ENCODE results near the gene JARID2. TPM values are rescaled to one million over a fixed set of nuclear protein-coding genes. Genes with fewer than 3 reads are reported as not detected.
A peak's percentile ranks its signal among the peaks of the same experiment; 100 is the strongest.

Gene JARID2
- total and polyA plus RNA-seq, 2 of the 13 experiments (the other 11 are each of a cell fraction or from before 2014, with no cell fraction given) = 7.5 to 10.3 TPM

DNA sequence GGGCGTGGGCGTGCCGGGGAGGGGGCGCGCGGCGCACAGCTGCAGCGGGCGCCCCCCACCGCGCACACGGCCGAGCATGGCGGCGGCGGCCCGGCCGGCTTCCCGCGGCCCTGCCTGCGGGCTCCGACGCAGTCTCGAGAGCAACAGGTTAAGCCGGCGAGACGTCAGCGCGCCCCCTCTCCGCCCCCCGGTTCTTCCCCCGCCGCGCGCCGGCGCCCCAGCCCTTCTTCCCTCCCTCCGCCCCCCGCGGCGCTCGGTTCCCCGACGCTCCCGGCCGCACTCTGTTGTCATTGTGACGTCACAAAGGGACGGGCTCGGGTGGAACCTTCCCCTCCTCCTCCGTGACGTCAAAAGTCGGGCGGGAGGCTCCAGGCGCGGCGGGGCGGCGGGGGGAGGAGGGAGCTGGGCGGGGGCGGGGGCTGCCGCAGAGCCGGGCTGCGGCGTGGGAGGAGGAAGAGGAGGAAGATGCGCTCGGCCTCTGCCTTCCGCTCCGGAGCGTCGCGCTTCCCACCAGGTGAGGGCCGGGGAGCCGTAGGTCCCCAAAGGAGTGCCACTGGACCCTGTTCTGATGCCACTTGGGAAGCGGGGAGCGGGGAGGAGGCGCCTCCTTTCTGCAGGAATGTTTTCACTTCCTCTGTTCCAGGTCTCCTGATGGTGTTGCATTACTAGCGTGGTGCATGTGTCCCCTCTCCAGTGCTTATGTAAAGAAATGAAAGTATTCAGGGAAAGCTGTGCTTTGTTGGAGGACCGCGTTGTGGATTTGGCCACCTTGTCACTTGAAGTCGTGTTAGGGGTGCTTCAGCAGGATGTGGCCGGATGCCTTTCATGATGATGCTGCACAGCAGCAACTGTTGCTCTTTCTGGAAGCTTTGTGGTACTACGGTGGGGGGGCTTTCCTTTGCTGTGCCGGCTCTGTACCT lies 2.8 kb downstream of the JARID2 start (continued):
- TF ChIP-seq STAT5B (CRISPR knock-in tag; IDR thresholded peaks at IDR 0.05) = no peak
- no peak for TF ChIP-seq ZNF251 (CRISPR knock-in tag; IDR thresholded peaks at IDR 0.05)
- no peak for TF ChIP-seq CEBPB (IDR thresholded peaks at IDR 0.05; ENCODE audit: borderline replicate concordance, low read depth, low read length)
- TF ChIP-seq, protein P1, sequence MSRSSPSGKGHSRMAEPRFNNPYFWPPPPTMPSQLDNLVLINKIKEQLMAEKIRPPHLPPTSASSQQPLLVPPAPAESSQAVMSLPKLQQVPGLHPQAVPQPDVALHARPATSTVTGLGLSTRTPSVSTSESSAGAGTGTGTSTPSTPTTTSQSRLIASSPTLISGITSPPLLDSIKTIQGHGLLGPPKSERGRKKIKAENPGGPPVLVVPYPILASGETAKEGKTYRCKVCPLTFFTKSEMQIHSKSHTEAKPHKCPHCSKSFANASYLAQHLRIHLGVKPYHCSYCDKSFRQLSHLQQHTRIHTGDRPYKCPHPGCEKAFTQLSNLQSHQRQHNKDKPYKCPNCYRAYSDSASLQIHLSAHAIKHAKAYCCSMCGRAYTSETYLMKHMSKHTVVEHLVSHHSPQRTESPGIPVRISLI (CRISPR knock-in tag; IDR thresholded peaks at IDR 0.05; ENCODE audit: borderline replicate concordance) = no peak
- no peak for TF ChIP-seq ZNF496 (CRISPR knock-in tag; IDR thresholded peaks at IDR 0.05; ENCODE audit: insufficient replicate concordance)
- no peak for TF ChIP-seq TSC22D2 (CRISPR knock-in tag; IDR thresholded peaks at IDR 0.05; ENCODE audit: borderline replicate concordance)
- TF ChIP-seq ONECUT2 (CRISPR knock-in tag; IDR thresholded peaks at IDR 0.05) = no peak
- peak; percentile 39; the same call in 1 of the 2 replicates for TF ChIP-seq ZNF891 (CRISPR knock-in tag; IDR thresholded peaks at IDR 0.05)
- 0 out of 2 replicates have a peak, but pooled peaks have one; percentile 43 for TF ChIP-seq ARID2 (CRISPR knock-in tag; IDR thresholded peaks at IDR 0.05; ENCODE audit: borderline replicate concordance)
- no peak for TF ChIP-seq SRSF4 (IDR thresholded peaks at IDR 0.05; ENCODE audit: low read depth, low read length, poor library complexity, severe bottlenecking)
- TF ChIP-seq, protein P2, sequence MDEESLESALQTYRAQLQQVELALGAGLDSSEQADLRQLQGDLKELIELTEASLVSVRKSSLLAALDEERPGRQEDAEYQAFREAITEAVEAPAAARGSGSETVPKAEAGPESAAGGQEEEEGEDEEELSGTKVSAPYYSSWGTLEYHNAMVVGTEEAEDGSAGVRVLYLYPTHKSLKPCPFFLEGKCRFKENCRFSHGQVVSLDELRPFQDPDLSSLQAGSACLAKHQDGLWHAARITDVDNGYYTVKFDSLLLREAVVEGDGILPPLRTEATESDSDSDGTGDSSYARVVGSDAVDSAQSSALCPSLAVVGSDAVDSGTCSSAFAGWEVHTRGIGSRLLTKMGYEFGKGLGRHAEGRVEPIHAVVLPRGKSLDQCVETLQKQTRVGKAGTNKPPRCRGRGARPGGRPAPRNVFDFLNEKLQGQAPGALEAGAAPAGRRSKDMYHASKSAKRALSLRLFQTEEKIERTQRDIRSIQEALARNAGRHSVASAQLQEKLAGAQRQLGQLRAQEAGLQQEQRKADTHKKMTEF (CRISPR knock-in tag; IDR thresholded peaks at IDR 0.05) = peak; percentile 48; the same call in 1 of the 2 replicates
- no peak for TF ChIP-seq ZSCAN29 (CRISPR knock-in tag; conservative IDR thresholded peaks at IDR 0.05)
- TF ChIP-seq TFDP1 (CRISPR knock-in tag; IDR thresholded peaks at IDR 0.05; ENCODE audit: borderline replicate concordance) = peak; percentile 15; the same call in 1 of the 2 replicates
- no peak; the same call in none of the 2 replicates for TF ChIP-seq PHF21A (CRISPR knock-in tag; IDR thresholded peaks at IDR 0.05)
- no peak for TF ChIP-seq HNRNPL (IDR thresholded peaks at IDR 0.05; ENCODE audit: low read depth, low read length)
- TF ChIP-seq TRAFD1 (CRISPR knock-in tag; IDR thresholded peaks at IDR 0.05; ENCODE audit: borderline replicate concordance) = peak; percentile 51; the same call in 1 of the 2 replicates
- TF ChIP-seq MTF1 (CRISPR knock-in tag; IDR thresholded peaks at IDR 0.05) = no peak
- no peak for TF ChIP-seq IKZF4 (CRISPR knock-in tag; IDR thresholded peaks at IDR 0.05; ENCODE audit: borderline replicate concordance, low read depth, not compliant biosample characterization)
- TF ChIP-seq ZFX (CRISPR knock-in tag; IDR thresholded peaks at IDR 0.05; ENCODE audit: low read depth) = peak; percentile 53
- TF ChIP-seq ZNF264 (CRISPR knock-in tag; IDR thresholded peaks at IDR 0.05) = no peak
- no peak for TF ChIP-seq PBX3 (CRISPR knock-in tag; IDR thresholded peaks at IDR 0.05; ENCODE audit: borderline replicate concordance)
- no peak for TF ChIP-seq ZNF383 (CRISPR knock-in tag; IDR thresholded peaks at IDR 0.05; ENCODE audit: borderline replicate concordance)

Data from HepG2 (cell line).